Posterior vena cava (tissue), 2 donors: ENCODE measurements around the gene SDHA. TPM values are rescaled to one million over a fixed set of nuclear protein-coding genes. Genes with fewer than 3 reads are reported as not detected.

ENCODE experiments used
- DNase-seq: peaks from one replicate; pipeline ENCODE4 v3.0.0-alpha.2; 2020; ENCODE audit warnings: low spot score
- intact Hi-C, 2 donors: fragments of 100-400 bp; cut with DNase I; formaldehyde crosslinking; loops; one replicate each; pipeline versions ENCODE4 v1.14.1 to v1.14.2; 2022 to 2023
- total RNA-seq, 2 donors: library from RNA; stranded (reverse); fragmentation: NEBNext Ultra II Directional; extraction: Animal tissue kit (Norgen Biotek cat#: 25700); gene quantifications; one replicate each; pipeline ENCODE4 v1.2.1, GENCODE V29; 2021
- donor health status: DM: yes; HTN: yes; CAD: no.
- donor health status: DM: yes; HTN: yes; CAD: no.

SDHA gene
- total RNA-seq, 2 donors from 2014 or later = 75.2 to 80.7 TPM

DNA sequence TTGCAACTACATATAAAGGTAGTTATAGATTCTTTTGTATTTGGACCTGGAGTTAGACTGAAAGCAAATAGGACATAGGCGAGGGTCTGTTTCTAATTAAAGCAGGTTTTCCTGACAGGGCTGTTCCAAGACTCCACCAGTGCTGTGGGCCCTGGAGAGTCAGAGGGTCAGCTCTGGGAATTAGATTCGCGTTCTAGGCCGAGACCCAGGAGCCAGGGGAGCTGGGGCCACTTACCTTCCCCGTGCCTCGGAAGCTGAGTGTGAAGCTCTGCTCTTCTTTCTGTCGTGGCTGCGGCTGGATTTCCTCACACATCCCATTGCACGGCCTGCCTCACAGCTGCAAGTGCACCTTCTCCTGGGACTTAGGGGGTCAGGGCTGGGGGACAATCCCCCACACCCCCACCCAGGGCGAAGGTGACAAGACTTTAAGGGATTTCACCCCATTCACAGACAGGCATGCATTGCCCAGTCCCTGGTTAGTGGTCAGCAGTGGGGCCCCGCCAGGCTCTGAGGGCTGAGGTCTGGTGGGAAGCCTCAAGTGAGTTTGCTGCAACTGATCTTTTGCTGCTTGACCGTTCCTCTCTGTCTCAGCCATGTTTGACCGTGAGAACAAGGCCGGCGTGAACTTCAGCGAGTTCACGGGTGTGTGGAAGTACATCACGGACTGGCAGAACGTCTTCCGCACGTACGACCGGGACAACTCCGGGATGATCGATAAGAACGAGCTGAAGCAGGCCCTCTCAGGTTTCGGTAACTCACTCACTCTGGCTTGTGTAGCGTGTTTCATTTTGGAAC, 88.1 kb downstream of the SDHA start:
- intact Hi-C loops = no loop called here
- no peak for DNase-seq

Other genes with a start within 250 kb of the SDHA start
- gene PLEKHG4B, start 126.2 kb upstream of the SDHA start, total RNA-seq = under 1 TPM in 1 of 2 donors, not detected in 1; 0.05 TPM
- not detected for gene LRRC14B, start 26.8 kb upstream of the SDHA start, total RNA-seq
- 1 to 10 TPM; 5.8 to 6.9 TPM for gene CCDC127, start 167 bp upstream of the SDHA start, total RNA-seq
- gene PDCD6, start 53.3 kb downstream of the SDHA start, total RNA-seq = 10 to 100 TPM; 49.6 to 53.0 TPM
- gene AHRR, start 103.4 kb downstream of the SDHA start, total RNA-seq = 1 to 10 TPM in 1 of 2 donors, under 1 TPM in 1; 0.69 to 2.9 TPM
- 10 to 100 TPM; 52.6 to 54.2 TPM for gene EXOC3, start 224.9 kb downstream of the SDHA start, total RNA-seq